ENCODE results near the gene UCK2. TPM values are rescaled to one million over a fixed set of nuclear protein-coding genes. Genes with fewer than 3 reads are reported as not detected.

UCK2 gene
- total and polyA plus RNA-seq, 9 of the 15 experiments (the other 6 are each of a cell fraction or from before 2014, with no cell fraction given) = 71.6 to 145 (median 95.8) TPM

DNA sequence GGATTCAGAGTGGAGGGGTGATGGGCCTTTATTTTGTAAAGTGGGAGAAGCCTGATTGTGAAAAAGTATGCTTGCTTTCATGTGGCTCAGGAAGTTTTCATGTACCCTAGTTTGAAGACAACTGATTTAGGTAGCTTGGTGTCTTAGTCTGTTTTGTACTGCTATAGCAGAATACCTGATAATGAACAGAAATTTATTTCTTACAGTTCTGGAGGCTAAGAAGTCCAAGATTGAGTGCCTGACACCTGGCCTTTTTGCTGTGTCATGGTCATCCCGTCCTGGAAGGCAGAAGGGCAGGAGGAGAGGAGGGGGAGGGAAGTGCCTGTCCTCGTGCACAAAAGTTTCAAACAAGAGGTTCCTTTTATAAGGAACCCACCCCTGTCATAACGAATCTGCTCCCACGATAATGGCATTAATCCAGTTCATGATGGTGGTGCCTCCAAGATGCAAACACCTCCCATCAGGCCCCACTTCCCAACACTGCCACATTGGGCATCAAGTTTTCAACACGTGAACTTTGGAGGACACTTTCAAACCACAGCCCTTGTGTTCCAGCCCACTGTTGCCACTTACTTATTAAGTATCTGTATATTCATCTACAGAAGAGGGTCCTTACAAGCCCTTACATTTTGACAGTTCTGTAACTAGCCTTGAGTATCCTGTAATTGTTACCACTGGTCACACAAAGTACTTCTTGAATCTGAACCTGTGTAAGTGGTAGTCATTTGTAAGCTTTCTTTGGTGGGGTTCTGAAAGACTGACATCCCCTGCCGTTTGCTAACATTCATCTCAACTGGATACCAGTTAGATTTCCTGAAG lies 9.5 kb downstream of the UCK2 start (continued):
- TF ChIP-seq PPARD (CRISPR knock-in tag; IDR thresholded peaks at IDR 0.05) = no peak

DNA sequence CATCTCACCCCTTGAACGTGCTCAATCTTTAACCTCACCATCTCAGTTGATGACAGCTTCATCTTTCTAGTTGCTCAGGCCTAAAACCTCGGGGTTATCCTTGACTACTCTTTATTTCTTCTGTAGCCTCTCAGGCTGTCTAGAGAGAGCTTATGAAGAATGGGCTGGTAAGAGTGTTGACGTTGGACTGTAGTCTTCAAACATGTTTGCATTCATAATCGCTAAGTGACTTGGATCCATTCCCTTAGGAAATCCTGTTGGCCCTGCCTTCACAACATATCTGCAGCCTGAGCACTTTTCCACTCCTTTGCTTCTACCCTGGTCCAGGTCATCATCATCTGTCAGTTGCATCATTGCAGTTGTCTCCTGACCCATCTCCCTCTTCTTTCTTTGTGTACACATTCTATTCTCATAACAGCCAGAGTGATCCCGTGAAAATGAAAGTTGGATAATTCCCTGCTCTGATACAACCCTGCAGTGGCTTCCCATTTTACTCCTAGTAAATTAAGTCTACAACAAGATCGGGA lies 10.5 kb downstream of the UCK2 start:
- no peak overlapping the region for H2AFZ ChIP-seq (ENCODE audit: low read depth, low read length)
- H3K27me3 ChIP-seq (ENCODE audit: control insufficient read depth in 2 of 2, insufficient read depth in 2 of 2, low read length in 2 of 2) = no peaks in the 10 kb centered on the region
- H3K79me2 ChIP-seq (ENCODE audit: control insufficient read depth, insufficient read depth, low read length) = peaks cover 98% of the 10 kb centered on the region
- no peak overlapping the region for H3K27ac ChIP-seq (ENCODE audit: extremely low read depth, low read depth, low read length)
- intact Hi-C loops (cut with micrococcal nuclease) = no loop called here
- peaks cover 23 to 61% of the 10 kb centered on the region in 2 experiments for H3K4me1 ChIP-seq (replicated peaks in 1 of 2; ENCODE audit: control insufficient read depth in 2 of 2, insufficient read depth in 2 of 2, low read length in 2 of 2)
- H3K9me3 ChIP-seq (replicated peaks; ENCODE audit: control insufficient read depth, insufficient read depth, low read depth, low read length) = no peaks in the 10 kb centered on the region
- whole genome bisulfite sequencing (ENCODE audit: insufficient coverage, low coverage, missing lambda C conversion rate) = 76% methylated on average over 6 of the region's 6 CpGs
- POLR2A ChIA-PET = interaction anchor here (0.7 to 4.2 kb wide), 2 partner anchors 9 to 10 kb away, joined by 3 to 35 read pairs; no protein-coding TSS in a partner anchor
- H3K9ac ChIP-seq (ENCODE audit: insufficient read depth in 1 of 2, low read depth in 2 of 2, low read length in 2 of 2) = no peak overlapping the region
- H3K4me2 ChIP-seq (ENCODE audit: insufficient read depth, low read length) = no peak overlapping the region
- CTCF ChIA-PET (ENCODE audit: low intra/inter-chr PET ratio) = no interaction called here
- peaks cover 28% of the 10 kb centered on the region for H4K20me1 ChIP-seq (replicated peaks; ENCODE audit: control insufficient read depth, insufficient read depth, low read length)
- peaks cover 5% of the 10 kb centered on the region for H3K9me1 ChIP-seq (ENCODE audit: control insufficient read depth, insufficient read depth, low read length)
- TF ChIP-seq, protein P1, sequence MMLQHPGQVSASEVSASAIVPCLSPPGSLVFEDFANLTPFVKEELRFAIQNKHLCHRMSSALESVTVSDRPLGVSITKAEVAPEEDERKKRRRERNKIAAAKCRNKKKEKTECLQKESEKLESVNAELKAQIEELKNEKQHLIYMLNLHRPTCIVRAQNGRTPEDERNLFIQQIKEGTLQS (IDR thresholded peaks at IDR 0.05) = peak; percentile 36; the same call in 1 of the 2 replicates
- TF ChIP-seq, protein P1 (CRISPR knock-in tag; conservative IDR thresholded peaks at IDR 0.05) = no peak
- TF ChIP-seq, protein P2, sequence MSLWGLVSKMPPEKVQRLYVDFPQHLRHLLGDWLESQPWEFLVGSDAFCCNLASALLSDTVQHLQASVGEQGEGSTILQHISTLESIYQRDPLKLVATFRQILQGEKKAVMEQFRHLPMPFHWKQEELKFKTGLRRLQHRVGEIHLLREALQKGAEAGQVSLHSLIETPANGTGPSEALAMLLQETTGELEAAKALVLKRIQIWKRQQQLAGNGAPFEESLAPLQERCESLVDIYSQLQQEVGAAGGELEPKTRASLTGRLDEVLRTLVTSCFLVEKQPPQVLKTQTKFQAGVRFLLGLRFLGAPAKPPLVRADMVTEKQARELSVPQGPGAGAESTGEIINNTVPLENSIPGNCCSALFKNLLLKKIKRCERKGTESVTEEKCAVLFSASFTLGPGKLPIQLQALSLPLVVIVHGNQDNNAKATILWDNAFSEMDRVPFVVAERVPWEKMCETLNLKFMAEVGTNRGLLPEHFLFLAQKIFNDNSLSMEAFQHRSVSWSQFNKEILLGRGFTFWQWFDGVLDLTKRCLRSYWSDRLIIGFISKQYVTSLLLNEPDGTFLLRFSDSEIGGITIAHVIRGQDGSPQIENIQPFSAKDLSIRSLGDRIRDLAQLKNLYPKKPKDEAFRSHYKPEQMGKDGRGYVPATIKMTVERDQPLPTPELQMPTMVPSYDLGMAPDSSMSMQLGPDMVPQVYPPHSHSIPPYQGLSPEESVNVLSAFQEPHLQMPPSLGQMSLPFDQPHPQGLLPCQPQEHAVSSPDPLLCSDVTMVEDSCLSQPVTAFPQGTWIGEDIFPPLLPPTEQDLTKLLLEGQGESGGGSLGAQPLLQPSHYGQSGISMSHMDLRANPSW (CRISPR knock-in tag; IDR thresholded peaks at IDR 0.05) = no peak
- BruUV-seq (replicated peaks) = no TSS peak
- H3K36me3 ChIP-seq (ENCODE audit: control insufficient read depth, insufficient read depth, low read length) = peaks cover 25% of the 10 kb centered on the region; the same call in 2 of the 3 replicates
- FAIRE-seq (no peak), ATAC-seq (no peak), DNase-seq (ENCODE audit: extremely low read depth in 1 of 4, low spot score in 3 of 4) (no peak)
- no peak overlapping the region for H3K4me3 ChIP-seq
- in situ Hi-C loops (cut with MboI) = no loop called here

All from K562 (cell line).